Stimulated activated CD8-positive, alpha-beta memory T cell treated with anti-CD3 and anti-CD28 coated beads, Interleukin-4, amount 100 ng/mL, for 24 hours (primary cell): ENCODE results near the gene GRB10.
"Not testable (repeated sequence)": the region's sequence is repeated elsewhere in the genome, so short reads cannot be mapped to it uniquely, and the experiment has no call there.

ENCODE experiments used
- DNase-seq: peaks from one replicate; pipeline ENCODE4 v3.0.0-alpha.2; 2020; ENCODE audit warnings: low read depth

The GRB10 gene

DNA sequence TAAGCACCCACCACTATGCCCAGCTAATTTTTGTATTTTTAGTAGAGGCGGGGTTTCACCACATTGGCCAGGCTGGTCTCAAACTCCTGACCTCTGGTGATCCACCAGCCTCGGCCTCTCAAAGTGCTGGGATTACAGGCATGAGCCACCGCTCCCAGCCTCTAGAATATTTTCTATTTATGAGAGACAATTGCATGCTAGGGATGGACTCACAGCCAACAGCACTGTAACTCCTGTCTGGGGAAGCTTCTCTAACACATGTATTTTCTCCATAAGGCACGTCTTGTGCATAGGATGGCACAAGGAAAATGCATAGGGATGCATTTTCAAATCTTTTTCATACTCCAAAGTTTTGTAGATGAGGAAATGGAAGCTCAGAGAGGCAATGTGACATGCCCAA is 237.1 kb downstream of the GRB10 start:
- DNase-seq: not testable (repeated sequence)

DNA sequence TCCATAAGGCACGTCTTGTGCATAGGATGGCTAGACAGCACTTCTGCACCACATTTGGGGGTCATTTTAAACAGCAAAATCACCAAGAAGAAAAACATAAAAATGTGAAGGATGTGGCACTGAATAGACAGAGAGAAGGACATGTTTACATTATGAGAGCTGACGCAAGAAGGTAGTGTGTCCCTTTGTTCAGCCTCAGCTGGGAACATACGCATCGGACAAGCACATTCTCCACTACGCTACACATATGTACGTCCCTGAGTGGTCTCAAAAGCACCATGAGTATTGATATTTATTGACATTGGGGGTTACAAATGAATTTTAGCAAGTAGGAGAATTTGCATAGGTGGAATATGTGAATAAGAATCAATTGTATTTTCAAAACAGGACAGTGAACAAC is 237.7 kb downstream of the GRB10 start:
- no peak for DNase-seq

GRCh38 chr7:50543776-50544442 is 238.8 kb downstream of the GRB10 start:
- DNase-seq: no peak

- no peak for DNase-seq
These were observed 240.6 kb downstream of the GRB10 start for GRCh38 chr7:50542132-50542531.

GRCh38 chr7:50540785-50541579 is 241.7 kb downstream of the GRB10 start:
- no peak for DNase-seq
